Stimulated activated CD8-positive, alpha-beta memory T cell treated with anti-CD3 and anti-CD28 coated beads, Interleukin-12 subunit alpha, Interleukin-12 subunit beta, amount 100 ng/mL, for 24 hours (primary cell): ENCODE data around the gene SOX9.

Experiments
- DNase-seq: peaks from one replicate; pipeline ENCODE4 v3.0.0-alpha.2; 2020; ENCODE audit errors: extremely low read depth

The SOX9 gene

GRCh38 chr17:72120642-72121163, at the start of gene SOX9:
TSS of gene SOX9 (plus strand) at chr17:72121020. CDS start at chr17:72121392, 372 bp downstream.
- no peak for DNase-seq

GRCh38 chr17:72071330-72071729, 49.5 kb upstream of the SOX9 start:
- no peak for DNase-seq

GRCh38 chr17:72075995-72076677, 44.7 kb upstream of the SOX9 start:
- DNase-seq, result no peak

- no peak for DNase-seq
Observed at GRCh38 chr17:72076678-72077030, 44.2 kb upstream of the SOX9 start.

- no peak for DNase-seq
Observed at GRCh38 chr17:72077326-72077960, 43.4 kb upstream of the SOX9 start.

- DNase-seq, result no peak
Observed at GRCh38 chr17:72079700-72080099, 41.1 kb upstream of the SOX9 start.

GRCh38 chr17:72087876-72088275, 32.9 kb upstream of the SOX9 start:
- DNase-seq, result no peak

GRCh38 chr17:72089453-72089987, 31.3 kb upstream of the SOX9 start:
- no peak for DNase-seq

- DNase-seq, result no peak
Observed at GRCh38 chr17:72090108-72090507, 30.7 kb upstream of the SOX9 start.

- DNase-seq, result no peak
Observed at GRCh38 chr17:72092710-72093322, 28.0 kb upstream of the SOX9 start.

GRCh38 chr17:72093707-72094106, 27.1 kb upstream of the SOX9 start:
- DNase-seq, result no peak

- DNase-seq, result no peak
Observed at GRCh38 chr17:72095316-72095715, 25.5 kb upstream of the SOX9 start.

- DNase-seq, result no peak
Observed at GRCh38 chr17:72097144-72097543, 23.7 kb upstream of the SOX9 start.

- DNase-seq, result no peak
Observed at GRCh38 chr17:72099919-72100318, 20.9 kb upstream of the SOX9 start.

- DNase-seq, result no peak
Observed at GRCh38 chr17:72100470-72100869, 20.4 kb upstream of the SOX9 start.

- no peak for DNase-seq
Observed at GRCh38 chr17:72101526-72101925, 19.3 kb upstream of the SOX9 start.

- DNase-seq, result no peak
Observed at GRCh38 chr17:72102366-72102765, 18.5 kb upstream of the SOX9 start.

- no peak for DNase-seq
Observed at GRCh38 chr17:72104164-72104862, 16.5 kb upstream of the SOX9 start.

GRCh38 chr17:72104863-72105234, 16.0 kb upstream of the SOX9 start:
- DNase-seq, result no peak

- DNase-seq, result no peak
Observed at GRCh38 chr17:72107100-72107499, 13.7 kb upstream of the SOX9 start.

- no peak for DNase-seq
Observed at GRCh38 chr17:72110231-72110941, 10.4 kb upstream of the SOX9 start.

GRCh38 chr17:72110942-72111318, 9.9 kb upstream of the SOX9 start:
- no peak for DNase-seq
